GDM1 (cell line): Measurements from ENCODE around the gene HYAL4.

Experiments
- DNase-seq: peaks from one replicate; lab custom pipeline; 2025; lab: John Stamatoyannopoulos, UW

HYAL4 gene

GRCh38 chr7:123916240-123916724, 71.3 kb downstream of the HYAL4 start:
- DNase-seq, result peak; percentile 3

- DNase-seq, result no peak
Observed at GRCh38 chr7:123917878-123918277, 72.9 kb downstream of the HYAL4 start.

GRCh38 chr7:123918309-123918708, 73.3 kb downstream of the HYAL4 start:
- DNase-seq, result no peak

GRCh38 chr7:123923599-123923998, 78.6 kb downstream of the HYAL4 start:
- no peak for DNase-seq

GRCh38 chr7:123924941-123925340, 80.0 kb downstream of the HYAL4 start, which contains the start of gene SPAM1:
Gene SPAM1, plus strand, starts transcription at chr7:123925241. Its CDS starts 28,330 bp downstream, at chr7:123953571.
- no peak for DNase-seq
